Breast epithelium (tissue), 3 donors: ENCODE data around the gene FASN.

Source experiments
- CTCF ChIP-seq, 3 donors: fragments of 450-650 bp; IDR thresholded peaks; one replicate each; pipeline ENCODE4 v1.5.1; 2016 to 2017; ENCODE audit warnings: antibody characterized with exemption in 3 of 3, mild to moderate bottlenecking in 3 of 3, moderate library complexity in 3 of 3
- POLR2A ChIP-seq: fragments of 450-650 bp; IDR thresholded peaks from one replicate; pipeline ENCODE4 v1.6.1; 2016; ENCODE audit warnings: antibody characterized with exemption, mild to moderate bottlenecking, moderate library complexity
- POLR2AphosphoS5 ChIP-seq, 3 donors: sonication (generic); formaldehyde crosslinking; IDR thresholded peaks; one replicate each; pipeline ENCODE4 v1.6.1; 2017; ENCODE audit warnings: antibody characterized with exemption in 3 of 3

- TF ChIP-seq CTCF (IDR thresholded peaks at IDR 0.05): no peak
- TF ChIP-seq POLR2A: no peak
- TF ChIP-seq POLR2AphosphoS5 (IDR thresholded peaks at IDR 0.05): no peak
These were observed 31.1 kb upstream of the FASN start for GRCh38 chr17:82129095-82129494.
